Muscle of arm (tissue), 12 donors: ENCODE measurements around the gene NXPH4. TPM values are rescaled to one million over a fixed set of nuclear protein-coding genes. Genes with fewer than 3 reads are reported as not detected.

Experiments
- DNase-seq: peaks from one replicate; pipeline ENCODE4 v3.0.0-alpha.2; 2013
- polyA plus RNA-seq, 12 donors: library from polyadenylated mRNA; unstranded; fragments of 120-200 nt; gene quantifications; one replicate each; pipeline ENCODE4 v1.2.1, GENCODE V29; 2013; ENCODE audit not compliant: insufficient read length in 12 of 12

NXPH4 gene
- polyA plus RNA-seq, 12 donors: 1.7 to 18.1 (median 2.4) TPM; not detected in 2

DNA sequence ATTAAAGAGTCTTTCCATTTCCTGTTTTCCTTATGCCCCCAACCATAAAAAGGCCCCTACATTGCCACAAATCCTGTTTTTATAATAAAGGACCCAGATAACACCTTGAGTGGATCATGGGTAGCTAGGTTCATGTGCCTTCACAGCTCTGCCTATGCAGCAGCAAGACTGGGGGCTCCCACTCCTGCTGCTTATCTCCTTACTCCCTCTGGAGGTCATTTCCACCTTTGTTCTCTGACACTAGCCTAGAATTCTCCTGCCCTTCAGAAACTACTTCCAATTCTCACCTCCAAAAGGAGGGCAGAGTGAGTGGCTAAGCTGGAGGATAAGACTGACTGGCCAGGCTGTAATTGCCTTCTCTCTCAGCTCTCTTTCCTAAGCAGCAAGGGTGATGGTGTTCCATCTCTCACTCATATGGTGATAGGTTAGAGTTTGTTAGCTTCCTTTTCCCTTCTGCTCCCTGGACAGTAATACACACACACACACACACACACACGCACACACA is 54.4 kb downstream of the NXPH4 start:
- no peak for DNase-seq

DNA sequence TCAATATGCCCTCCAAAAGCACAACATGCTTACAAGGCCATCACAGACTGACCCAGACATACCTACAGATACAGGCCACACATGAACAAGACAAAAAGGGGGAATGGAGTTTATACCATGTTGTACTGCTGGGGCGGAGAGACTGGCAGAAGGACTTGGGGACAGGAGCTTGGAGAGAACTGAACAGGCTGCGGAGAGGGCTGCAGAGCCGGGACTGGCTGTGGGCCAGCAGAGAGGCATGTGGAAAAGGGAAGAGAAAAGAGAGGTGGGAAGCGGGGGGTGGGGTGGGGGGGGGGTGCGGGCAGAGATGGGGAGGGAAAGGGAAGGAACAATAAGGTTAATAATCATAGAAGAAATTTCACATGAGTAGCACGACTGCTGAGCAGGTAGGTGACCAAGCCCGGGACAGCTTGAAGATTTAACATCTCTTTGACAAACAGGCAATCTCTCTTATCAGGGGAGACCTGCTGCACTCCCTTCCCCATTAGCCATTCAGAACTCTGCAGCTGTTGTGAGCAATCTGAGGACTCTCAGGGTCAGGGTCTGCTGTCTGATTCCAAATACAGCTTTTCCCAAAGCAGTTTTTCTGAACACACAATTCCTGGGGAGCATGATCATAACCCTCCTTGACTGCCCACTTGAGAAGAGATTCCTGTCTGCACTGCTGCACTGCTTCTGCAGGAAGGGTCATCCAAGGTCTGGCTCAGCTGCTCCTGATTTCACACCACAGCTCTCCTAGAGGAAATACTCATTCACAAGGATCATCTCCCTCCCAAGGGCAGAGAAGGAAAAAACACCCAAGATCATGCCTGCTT is 56.0 kb downstream of the NXPH4 start:
- no peak for DNase-seq

DNA sequence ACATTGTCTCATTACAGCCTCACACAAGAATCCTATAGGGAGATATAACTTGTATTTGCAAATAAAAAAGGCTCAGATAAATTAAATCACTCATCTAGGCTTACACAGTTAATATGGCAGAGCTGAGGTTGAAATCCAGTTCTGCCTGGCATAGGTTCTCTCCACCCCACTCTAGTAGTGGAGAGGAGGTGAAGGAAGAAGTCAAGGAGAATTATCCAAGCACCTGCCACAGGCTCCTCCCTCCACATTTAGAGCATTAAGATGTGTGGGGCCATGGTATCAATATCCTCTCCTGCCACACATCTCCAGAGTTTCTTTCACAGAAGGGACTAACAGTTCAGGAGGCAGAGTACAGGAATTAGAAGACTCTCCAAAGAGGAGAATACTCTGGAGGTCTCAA is 56.9 kb downstream of the NXPH4 start:
- DNase-seq: no peak

Other genes with a start within 250 kb of the NXPH4 start
- 1 to 10 TPM in 11 of 12 donors, not detected in 1; 4.2 to 8.1 (median 6.3) TPM for gene ZBTB39, start 210.2 kb upstream of the NXPH4 start, polyA plus RNA-seq
- gene TAC3, start 200.3 kb upstream of the NXPH4 start, polyA plus RNA-seq: 1 to 10 TPM in 1 of 12 donors, under 1 TPM in 5, not detected in 6; 0.21 to 1.3 (median 0.63) TPM
- 10 to 100 TPM in 1 of 12 donors, under 1 TPM in 5, not detected in 6; 0.05 to 34.7 (median 0.29) TPM for gene MYO1A, start 166.7 kb upstream of the NXPH4 start, polyA plus RNA-seq
- 100 to 1,000 TPM in 1 of 12 donors, 10 to 100 TPM in 11; 15.0 to 150 (median 22.3) TPM for gene NEMP1, start 138.0 kb upstream of the NXPH4 start, polyA plus RNA-seq
- 10 to 100 TPM in 11 of 12 donors, not detected in 1; 22.3 to 59.0 (median 28.5) TPM for gene NAB2, start 127.7 kb upstream of the NXPH4 start, polyA plus RNA-seq
- 100 to 1,000 TPM in 1 of 12 donors, 10 to 100 TPM in 10, not detected in 1; 24.1 to 145 (median 40.5) TPM for gene STAT6, start 105.4 kb upstream of the NXPH4 start, polyA plus RNA-seq
- gene LRP1, start 88.3 kb upstream of the NXPH4 start, polyA plus RNA-seq: 100 to 1,000 TPM in 7 of 12 donors, 10 to 100 TPM in 4, not detected in 1; 81.0 to 163 (median 123) TPM
- 1 to 10 TPM in 4 of 12 donors, under 1 TPM in 5, not detected in 3; 0.41 to 1.5 (median 0.98) TPM for gene LRP1-AS, start 69.2 kb upstream of the NXPH4 start, polyA plus RNA-seq
- 10 to 100 TPM in 11 of 12 donors, not detected in 1; 50.8 to 97.5 (median 61.8) TPM for gene SHMT2, start 12.9 kb downstream of the NXPH4 start, polyA plus RNA-seq
- gene STAC3, start 34.4 kb downstream of the NXPH4 start, polyA plus RNA-seq: 100 to 1,000 TPM in 11 of 12 donors, not detected in 1; 178 to 563 (median 396) TPM
- gene R3HDM2, start 214.2 kb downstream of the NXPH4 start, polyA plus RNA-seq: 10 to 100 TPM in 11 of 12 donors, not detected in 1; 36.4 to 92.7 (median 55.7) TPM
- under 1 TPM in 8 of 12 donors, not detected in 4; 0.07 to 0.33 (median 0.15) TPM for gene INHBC, start 218.0 kb downstream of the NXPH4 start, polyA plus RNA-seq
- 1 to 10 TPM in 10 of 12 donors, not detected in 2; 1.0 to 3.4 (median 2.2) TPM for gene INHBE, start 238.5 kb downstream of the NXPH4 start, polyA plus RNA-seq
- gene GLI1, start 243.0 kb downstream of the NXPH4 start, polyA plus RNA-seq: 10 to 100 TPM in 6 of 12 donors, 1 to 10 TPM in 5, not detected in 1; 4.9 to 48.6 (median 10.1) TPM